HEK293T (cell line): Measurements from ENCODE around the gene CBLN2.

ENCODE experiments used
- BHLHE40 ChIP-seq: fragments of 450-650 bp; IDR thresholded peaks from 2 replicates; pipeline ENCODE4 v1.6.1; 2016; ENCODE audit warnings: mild to moderate bottlenecking, moderate library complexity, borderline replicate concordance
- FOXK2 ChIP-seq: fragments of 450-650 bp; IDR thresholded peaks from 2 replicates; pipeline ENCODE4 v1.6.1; 2016; ENCODE audit warnings: mild to moderate bottlenecking
- FOXM1 ChIP-seq: fragments of 450-650 bp; IDR thresholded peaks from 2 replicates; pipeline ENCODE4 v1.6.1; 2017; ENCODE audit warnings: mild to moderate bottlenecking, borderline replicate concordance
- LEF1 ChIP-seq: fragments of 450-650 bp; IDR thresholded peaks from 2 replicates; pipeline ENCODE4 v1.6.1; 2017; ENCODE audit warnings: mild to moderate bottlenecking, borderline replicate concordance
- SP1 ChIP-seq: fragments of 450-650 bp; IDR thresholded peaks from 2 replicates; pipeline ENCODE4 v1.6.1; 2017
- SUZ12 ChIP-seq: fragments of 450-650 bp; IDR thresholded peaks from 2 replicates; pipeline ENCODE4 v1.6.1; 2016; ENCODE audit warnings: mild to moderate bottlenecking
- TF ChIP-seq, protein P1 (sequence below): fragments of 450-650 bp; IDR thresholded peaks from 2 replicates; pipeline ENCODE4 v1.6.1; 2016

DNA sequence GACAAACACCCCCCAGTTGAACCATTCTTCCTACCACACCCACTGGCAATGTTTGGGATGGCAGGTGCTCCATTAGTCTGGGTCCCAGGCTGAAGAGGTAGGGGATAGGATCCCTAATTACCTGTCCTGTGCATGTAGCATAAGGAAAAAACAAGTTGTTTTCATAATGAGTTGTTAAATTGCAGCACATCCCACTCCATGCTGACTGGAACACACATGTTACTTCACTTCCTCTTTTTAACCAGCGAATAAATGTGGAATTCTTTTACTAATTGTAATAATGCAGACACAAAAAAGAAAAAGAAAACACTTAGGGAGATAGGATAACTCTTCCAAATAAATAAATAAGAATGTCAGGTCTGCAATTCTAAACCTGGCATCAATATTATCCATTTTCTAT, 11.8 kb upstream of the CBLN2 start:
- no peak for TF ChIP-seq SUZ12
- no peak for TF ChIP-seq FOXM1
- TF ChIP-seq, protein P1, sequence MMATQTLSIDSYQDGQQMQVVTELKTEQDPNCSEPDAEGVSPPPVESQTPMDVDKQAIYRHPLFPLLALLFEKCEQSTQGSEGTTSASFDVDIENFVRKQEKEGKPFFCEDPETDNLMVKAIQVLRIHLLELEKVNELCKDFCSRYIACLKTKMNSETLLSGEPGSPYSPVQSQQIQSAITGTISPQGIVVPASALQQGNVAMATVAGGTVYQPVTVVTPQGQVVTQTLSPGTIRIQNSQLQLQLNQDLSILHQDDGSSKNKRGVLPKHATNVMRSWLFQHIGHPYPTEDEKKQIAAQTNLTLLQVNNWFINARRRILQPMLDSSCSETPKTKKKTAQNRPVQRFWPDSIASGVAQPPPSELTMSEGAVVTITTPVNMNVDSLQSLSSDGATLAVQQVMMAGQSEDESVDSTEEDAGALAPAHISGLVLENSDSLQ = no peak
- TF ChIP-seq LEF1 = no peak
- no peak for TF ChIP-seq SP1
- TF ChIP-seq BHLHE40 = no peak
- TF ChIP-seq FOXK2 = no peak
